Vagina (tissue), 2 donors: ENCODE measurements around the gene GPR85.

Source experiments
- POLR2A ChIP-seq, 2 donors: fragments of 450-650 bp; IDR thresholded peaks; one replicate each; pipeline ENCODE4 v1.6.1; 2017; ENCODE audit warnings: antibody characterized with exemption in 2 of 2, mild to moderate bottlenecking in 2 of 2, moderate library complexity in 2 of 2
- POLR2AphosphoS5 ChIP-seq, 2 donors: sonication (generic); formaldehyde crosslinking; IDR thresholded peaks; one replicate each; pipeline ENCODE4 v1.9.0; 2017; ENCODE audit warnings: antibody characterized with exemption in 2 of 2, mild to moderate bottlenecking in 2 of 2, low read depth in 1 of 2; ENCODE audit not compliant: insufficient read depth in 1 of 2
- TF ChIP-seq, protein P1 (sequence below), 3 experiments: fragments of 450-650 bp in 2 of 3; fragments of 200-600 bp in 1 of 3; sonication (generic) in 1 of 3; IDR thresholded peaks; one replicate each; pipeline ENCODE4 v1.5.1; 2017 to 2019; ENCODE audit warnings: antibody characterized with exemption in 3 of 3, mild to moderate bottlenecking in 2 of 3, moderate library complexity in 2 of 3

DNA sequence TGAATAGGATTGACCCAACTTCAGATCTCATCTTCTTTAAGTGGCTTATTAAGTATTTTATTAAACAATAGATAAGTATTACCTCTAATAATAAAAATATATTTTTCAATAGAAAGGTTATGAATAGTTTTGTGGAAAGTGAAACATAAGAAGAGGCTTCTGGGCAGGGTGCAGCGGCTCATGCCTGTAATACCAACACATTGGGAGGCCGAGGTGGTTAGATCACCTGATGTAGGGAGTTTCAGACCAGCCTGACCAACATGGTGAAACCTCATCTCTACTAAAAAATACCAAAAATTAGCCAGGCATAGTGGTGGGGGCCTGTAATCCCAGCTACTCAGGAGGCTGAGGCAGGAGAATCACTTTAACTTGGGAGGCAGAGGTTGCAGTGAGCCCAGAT, 26.5 kb downstream of the GPR85 start:
- TF ChIP-seq, protein P1, sequence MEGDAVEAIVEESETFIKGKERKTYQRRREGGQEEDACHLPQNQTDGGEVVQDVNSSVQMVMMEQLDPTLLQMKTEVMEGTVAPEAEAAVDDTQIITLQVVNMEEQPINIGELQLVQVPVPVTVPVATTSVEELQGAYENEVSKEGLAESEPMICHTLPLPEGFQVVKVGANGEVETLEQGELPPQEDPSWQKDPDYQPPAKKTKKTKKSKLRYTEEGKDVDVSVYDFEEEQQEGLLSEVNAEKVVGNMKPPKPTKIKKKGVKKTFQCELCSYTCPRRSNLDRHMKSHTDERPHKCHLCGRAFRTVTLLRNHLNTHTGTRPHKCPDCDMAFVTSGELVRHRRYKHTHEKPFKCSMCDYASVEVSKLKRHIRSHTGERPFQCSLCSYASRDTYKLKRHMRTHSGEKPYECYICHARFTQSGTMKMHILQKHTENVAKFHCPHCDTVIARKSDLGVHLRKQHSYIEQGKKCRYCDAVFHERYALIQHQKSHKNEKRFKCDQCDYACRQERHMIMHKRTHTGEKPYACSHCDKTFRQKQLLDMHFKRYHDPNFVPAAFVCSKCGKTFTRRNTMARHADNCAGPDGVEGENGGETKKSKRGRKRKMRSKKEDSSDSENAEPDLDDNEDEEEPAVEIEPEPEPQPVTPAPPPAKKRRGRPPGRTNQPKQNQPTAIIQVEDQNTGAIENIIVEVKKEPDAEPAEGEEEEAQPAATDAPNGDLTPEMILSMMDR (IDR thresholded peaks at IDR 0.05) = no peak
- TF ChIP-seq POLR2A (IDR thresholded peaks at IDR 0.05) (no peak), POLR2AphosphoS5 (IDR thresholded peaks at IDR 0.05; ENCODE audit: insufficient read depth in 1 of 2, low read depth in 1 of 2) (no peak)
